Cardiac muscle cell (in vitro differentiated cells and primary cell): Measurements from ENCODE around the gene EPHA6. TPM values are rescaled to one million over a fixed set of nuclear protein-coding genes. Genes with fewer than 3 reads are reported as not detected.

Experiments
- DNase-seq, 2 donors: peaks; one replicate each; pipeline versions ENCODE4 v3.0.0 to v3.0.0-alpha.2; 2010 to 2017; ENCODE audit warnings: low read depth in 1 of 2, low spot score in 1 of 2
- H3K27ac ChIP-seq: fragments of 200-600 bp; sonication (generic); 2 replicates; pipeline ENCODE4 v1.5.1; 2016
- H3K27me3 ChIP-seq: fragments of 200-600 bp; sonication (generic); 2 replicates; pipeline ENCODE4 v1.6.0; 2016; ENCODE audit warnings: control low read depth
- H3K36me3 ChIP-seq: fragments of 200-600 bp; sonication (generic); 2 replicates; pipeline ENCODE4 v1.5.1; 2016; ENCODE audit warnings: control low read depth
- H3K4me1 ChIP-seq: fragments of 200-600 bp; sonication (generic); 2 replicates; pipeline ENCODE4 v1.8.1; 2017; ENCODE audit warnings: low read depth, mild to moderate bottlenecking, mixed run types
- H3K4me3 ChIP-seq: fragments of 200-600 bp; sonication (generic); 2 replicates; pipeline ENCODE4 v1.5.1; 2016; ENCODE audit warnings: mild to moderate bottlenecking
- H3K9me3 ChIP-seq: fragments of 200-600 bp; sonication (generic); 2 replicates; pipeline ENCODE4 v1.5.1; 2017; ENCODE audit warnings: low read depth, mild to moderate bottlenecking, control low read depth
- polyA plus RNA-seq: library from polyadenylated mRNA; unstranded; fragments of >200 nt; fragmentation: Nextera tagmentation; extraction: Ambion mirVana; gene quantifications from 2 replicates; pipeline ENCODE4 v1.2.1, GENCODE V29; 2016
- total RNA-seq: library from RNA; depleted of rRNA; stranded (reverse); fragments of >200 nt; gene quantifications from 2 replicates; pipeline ENCODE4 v1.2.3, GENCODE V29; 2016
- TF ChIP-seq, protein P1 (sequence below): IDR thresholded peaks from 2 replicates; pipeline ENCODE4 v1.5.1; 2012; ENCODE audit warnings: low read depth, mild to moderate bottlenecking, low read length

EPHA6 gene
- total and polyA plus RNA-seq, 2 experiments from 2014 or later, result 0.15 TPM; not detected in 1

DNA sequence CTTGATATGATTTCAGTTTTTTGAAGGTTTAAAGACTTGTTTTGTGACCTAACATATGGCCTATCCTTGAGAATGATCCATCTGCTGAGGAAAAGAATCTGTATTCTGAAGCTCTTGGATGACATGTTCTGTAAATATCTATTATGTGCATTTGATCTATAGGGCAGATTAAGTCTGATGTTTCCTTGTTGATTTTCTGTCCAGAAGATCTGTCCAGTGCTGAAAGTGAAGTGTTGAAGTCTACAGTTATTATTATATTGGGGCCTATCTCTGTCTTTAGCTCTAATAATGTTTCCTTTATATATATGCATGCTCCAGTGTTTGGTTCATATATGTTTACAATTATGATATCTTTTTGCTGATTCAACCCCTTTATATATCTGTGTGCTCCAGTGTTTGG is 362.8 kb downstream of the EPHA6 start:
- no peaks in the 10 kb centered on the region for H3K4me1 ChIP-seq
- no peak for DNase-seq
- no peak overlapping the region for H3K27ac ChIP-seq
- H3K4me3 ChIP-seq, result no peak overlapping the region
- no peaks in the 10 kb centered on the region for H3K9me3 ChIP-seq
- no peaks in the 10 kb centered on the region for H3K27me3 ChIP-seq
- TF ChIP-seq, protein P1, sequence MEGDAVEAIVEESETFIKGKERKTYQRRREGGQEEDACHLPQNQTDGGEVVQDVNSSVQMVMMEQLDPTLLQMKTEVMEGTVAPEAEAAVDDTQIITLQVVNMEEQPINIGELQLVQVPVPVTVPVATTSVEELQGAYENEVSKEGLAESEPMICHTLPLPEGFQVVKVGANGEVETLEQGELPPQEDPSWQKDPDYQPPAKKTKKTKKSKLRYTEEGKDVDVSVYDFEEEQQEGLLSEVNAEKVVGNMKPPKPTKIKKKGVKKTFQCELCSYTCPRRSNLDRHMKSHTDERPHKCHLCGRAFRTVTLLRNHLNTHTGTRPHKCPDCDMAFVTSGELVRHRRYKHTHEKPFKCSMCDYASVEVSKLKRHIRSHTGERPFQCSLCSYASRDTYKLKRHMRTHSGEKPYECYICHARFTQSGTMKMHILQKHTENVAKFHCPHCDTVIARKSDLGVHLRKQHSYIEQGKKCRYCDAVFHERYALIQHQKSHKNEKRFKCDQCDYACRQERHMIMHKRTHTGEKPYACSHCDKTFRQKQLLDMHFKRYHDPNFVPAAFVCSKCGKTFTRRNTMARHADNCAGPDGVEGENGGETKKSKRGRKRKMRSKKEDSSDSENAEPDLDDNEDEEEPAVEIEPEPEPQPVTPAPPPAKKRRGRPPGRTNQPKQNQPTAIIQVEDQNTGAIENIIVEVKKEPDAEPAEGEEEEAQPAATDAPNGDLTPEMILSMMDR, result no peak
- no peaks in the 10 kb centered on the region for H3K36me3 ChIP-seq

DNA sequence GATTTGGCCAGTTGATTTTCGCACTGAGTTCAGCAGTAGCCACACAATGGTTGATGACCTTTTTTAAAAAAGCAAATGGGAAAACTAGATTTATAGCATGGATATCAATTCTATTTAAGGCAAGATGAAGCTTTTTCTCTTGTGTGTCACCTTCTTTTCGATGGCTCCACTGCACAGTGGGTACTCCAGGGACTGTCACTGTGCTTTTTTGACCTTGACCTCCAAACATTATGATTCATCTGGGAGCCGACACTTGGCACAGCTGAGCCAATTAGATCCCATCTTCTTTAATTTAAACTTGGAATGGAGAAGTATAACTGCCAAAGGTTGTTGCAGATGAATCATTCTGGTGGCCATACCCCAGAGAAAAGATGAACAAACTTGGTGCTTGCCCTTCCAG is 367.3 kb downstream of the EPHA6 start:
- H3K36me3 ChIP-seq, result no peaks in the 10 kb centered on the region
- H3K27me3 ChIP-seq, result no peaks in the 10 kb centered on the region
- H3K27ac ChIP-seq, result no peak overlapping the region
- no peaks in the 10 kb centered on the region for H3K4me1 ChIP-seq
- TF ChIP-seq, protein P1, result no peak
- H3K9me3 ChIP-seq, result no peaks in the 10 kb centered on the region
- H3K4me3 ChIP-seq, result no peak overlapping the region
- DNase-seq, result no peak

DNA sequence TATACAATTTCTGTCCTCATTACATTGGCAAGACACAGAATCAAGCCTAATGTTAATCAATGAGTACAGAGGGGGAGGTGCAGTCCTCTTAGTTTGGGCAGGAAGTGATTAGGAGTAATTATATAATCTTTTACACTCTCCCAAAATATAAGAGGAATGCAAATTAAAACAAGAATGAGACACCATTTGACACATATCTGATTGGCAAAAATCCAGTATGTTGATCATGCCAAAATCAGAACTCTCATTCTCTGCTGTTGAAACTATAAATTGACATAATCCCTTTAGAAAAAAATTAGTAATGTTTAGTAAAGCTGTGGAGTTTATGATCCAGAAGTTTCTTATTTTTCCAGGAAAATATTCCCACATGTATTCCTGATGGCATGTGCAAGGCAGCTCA is 373.4 kb downstream of the EPHA6 start:
- Histone ChIP-seq H3K4me3 (no peak overlapping the region), H3K36me3 (no peaks in the 10 kb centered on the region), H3K27ac (no peak overlapping the region), H3K4me1 (no peaks in the 10 kb centered on the region), H3K27me3 (no peaks in the 10 kb centered on the region), H3K9me3 (no peaks in the 10 kb centered on the region)
- no peak for DNase-seq
- TF ChIP-seq, protein P1, result no peak

DNA sequence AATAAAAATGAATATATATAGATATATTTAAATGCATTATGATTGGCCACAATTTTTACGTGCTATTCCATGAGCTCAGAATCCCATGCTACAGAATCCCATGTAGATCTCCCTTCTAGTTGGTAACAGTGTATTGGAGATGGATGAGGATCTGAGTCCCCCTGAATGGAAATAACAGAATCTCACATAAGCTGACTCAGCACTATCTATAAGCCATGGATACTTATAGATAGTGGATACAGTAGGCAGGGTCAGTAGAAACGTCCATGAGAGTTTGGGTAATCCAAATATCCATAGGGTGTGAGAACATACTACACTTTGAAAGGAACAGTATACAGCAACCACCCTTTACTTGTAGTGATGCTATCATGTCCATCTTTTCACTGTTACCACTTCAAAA is 375.4 kb downstream of the EPHA6 start:
- no peaks in the 10 kb centered on the region for H3K36me3 ChIP-seq
- H3K9me3 ChIP-seq, result no peaks in the 10 kb centered on the region
- no peak for DNase-seq
- TF ChIP-seq, protein P1, result no peak
- H3K4me3 ChIP-seq, result no peak overlapping the region
- H3K27ac ChIP-seq, result no peak overlapping the region
- no peaks in the 10 kb centered on the region for H3K4me1 ChIP-seq
- no peaks in the 10 kb centered on the region for H3K27me3 ChIP-seq

DNA sequence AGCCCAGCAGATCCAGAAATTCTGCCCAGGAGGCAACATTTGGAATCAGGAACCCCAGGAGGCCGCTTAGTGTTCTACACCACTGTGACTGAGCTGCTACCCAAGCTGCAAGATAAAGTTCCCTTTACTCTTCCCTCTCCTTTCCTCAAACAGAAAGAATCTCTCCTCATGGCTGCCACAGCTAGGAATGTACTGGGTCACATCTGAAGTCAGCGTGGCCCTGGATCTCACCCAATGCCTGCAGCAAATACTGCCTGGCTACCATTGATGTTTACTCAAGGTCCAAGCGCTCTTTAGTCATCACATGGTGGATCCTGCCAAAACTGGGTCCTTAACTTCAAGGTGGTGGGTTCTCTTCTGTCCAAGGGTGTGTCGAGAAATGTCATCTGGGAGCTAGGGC is 382.7 kb downstream of the EPHA6 start:
- Histone ChIP-seq H3K4me1 (no peaks in the 10 kb centered on the region), H3K4me3 (no peak overlapping the region)
- TF ChIP-seq, protein P1, result no peak

DNA sequence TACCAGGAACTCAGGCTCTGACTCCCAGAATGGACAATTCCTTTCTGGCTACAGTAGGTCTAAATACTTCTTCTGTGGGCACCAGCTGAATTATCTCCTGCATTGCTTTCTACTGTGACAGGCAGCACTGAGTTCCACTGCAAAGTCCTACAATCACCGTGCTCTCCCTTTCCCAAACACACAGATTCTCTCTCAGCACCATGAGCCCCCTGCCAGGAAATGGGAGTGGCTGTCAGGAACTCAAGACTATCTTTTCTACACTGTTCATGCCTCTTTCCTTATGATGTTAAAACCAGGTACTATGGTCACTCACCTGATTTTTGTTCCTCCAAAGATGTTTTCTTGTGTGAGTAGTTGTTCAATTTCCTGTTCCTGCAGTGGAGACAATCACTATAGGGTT is 383.4 kb downstream of the EPHA6 start:
- TF ChIP-seq, protein P1, result no peak
- DNase-seq, result no peak
- Histone ChIP-seq H3K36me3 (no peaks in the 10 kb centered on the region), H3K27me3 (no peaks in the 10 kb centered on the region), H3K27ac (no peak overlapping the region), H3K9me3 (no peaks in the 10 kb centered on the region), H3K4me3 (no peak overlapping the region), H3K4me1 (no peaks in the 10 kb centered on the region)

More for the DNA sequence above, 382.7 kb downstream of the EPHA6 start:
- DNase-seq, result no peak
- Histone ChIP-seq H3K27me3 (no peaks in the 10 kb centered on the region), H3K27ac (no peak overlapping the region), H3K9me3 (no peaks in the 10 kb centered on the region), H3K36me3 (no peaks in the 10 kb centered on the region)
